Measurements from ENCODE around the gene EARS2. TPM values are rescaled to one million over a fixed set of nuclear protein-coding genes. Genes with fewer than 3 reads are reported as not detected.

The EARS2 gene
- total RNA-seq, 4 donors from 2014 or later = 18.0 to 81.8 (median 39.5) TPM

GRCh38 chr16:23510164-23510914, 46.8 kb downstream of the EARS2 start, which contains the start of gene GGA2:
Gene GGA2 (minus strand): TSS chr16:23510494. CDS start chr16:23510411, 83 bp downstream.
- TF ChIP-seq POLR2A (IDR thresholded peaks at IDR 0.05) = peak; percentile 91 to 94
- TF ChIP-seq CTCF (IDR thresholded peaks at IDR 0.05) = peak in 2 of 4 experiments; percentile 43 to 51
- Histone ChIP-seq H3K4me3 (peak within 1 kb of the TSS; percentile 43 to 99), H3K27ac (peak within 1 kb of the TSS; percentile 70 to 89), H3K27me3 (no peaks in the 10 kb centered on the region), H3K4me1 (peaks cover 0 to 6% of the 10 kb centered on the region in 2 donors), H3K9me3 (no peaks in the 10 kb centered on the region), H3K36me3 (no peaks in the 10 kb centered on the region)
- intact Hi-C loops (cut with DNase I; ENCODE audit: low total_unique reads) = no loop called here
- peak; percentile 81 to 90 for DNase-seq

- H3K4me3 ChIP-seq = peak overlapping the region; percentile 43 to 99
- H3K27ac ChIP-seq = peak overlapping the region; percentile 70 to 89
- no peaks in the 10 kb centered on the region for H3K27me3 ChIP-seq
- DNase-seq = peak; percentile 26 to 36
- H3K36me3 ChIP-seq = no peaks in the 10 kb centered on the region
- intact Hi-C loops (cut with DNase I; ENCODE audit: low total_unique reads) = no loop called here
- H3K9me3 ChIP-seq = no peaks in the 10 kb centered on the region
- no peak for TF ChIP-seq POLR2A (IDR thresholded peaks at IDR 0.05)
- H3K4me1 ChIP-seq = peaks cover 0 to 6% of the 10 kb centered on the region in 2 donors
Measured at GRCh38 chr16:23509782-23510163, 47.4 kb downstream of the EARS2 start.

GRCh38 chr16:23509441-23509754, 47.8 kb downstream of the EARS2 start:
- intact Hi-C loops (cut with DNase I; ENCODE audit: low total_unique reads) = no loop called here

GRCh38 chr16:23508589-23509440, 48.3 kb downstream of the EARS2 start:
- intact Hi-C loops (cut with DNase I; ENCODE audit: low total_unique reads) = no loop called here
- Histone ChIP-seq H3K27ac (peak overlapping the region; percentile 70 to 89), H3K9me3 (no peaks in the 10 kb centered on the region), H3K27me3 (no peaks in the 10 kb centered on the region), H3K36me3 (no peaks in the 10 kb centered on the region), H3K4me1 (peaks cover 0 to 6% of the 10 kb centered on the region in 2 donors), H3K4me3 (peak overlapping the region; percentile 43 to 99)
- DNase-seq = no peak
- TF ChIP-seq CTCF (IDR thresholded peaks at IDR 0.05) = no peak

More at GRCh38 chr16:23509441-23509754, 47.8 kb downstream of the EARS2 start:
- H3K27me3 ChIP-seq = no peaks in the 10 kb centered on the region
- H3K36me3 ChIP-seq = no peaks in the 10 kb centered on the region
- H3K4me3 ChIP-seq = peak overlapping the region; percentile 43 to 99
- H3K9me3 ChIP-seq = no peaks in the 10 kb centered on the region
- peak overlapping the region; percentile 70 to 89 for H3K27ac ChIP-seq
- no peak for DNase-seq
- TF ChIP-seq POLR2A (IDR thresholded peaks at IDR 0.05) (no peak), CTCF (IDR thresholded peaks at IDR 0.05) (no peak)
- H3K4me1 ChIP-seq = peaks cover 0 to 6% of the 10 kb centered on the region in 2 donors

- Histone ChIP-seq H3K36me3 (no peaks in the 10 kb centered on the region), H3K27me3 (no peaks in the 10 kb centered on the region), H3K9me3 (no peaks in the 10 kb centered on the region), H3K27ac (no peak overlapping the region), H3K4me1 (peaks cover 0 to 6% of the 10 kb centered on the region in 2 donors), H3K4me3 (no peak overlapping the region)
- no peak for TF ChIP-seq POLR2A (IDR thresholded peaks at IDR 0.05)
- TF ChIP-seq CTCF (IDR thresholded peaks at IDR 0.05) = no peak
- no peak for DNase-seq
- intact Hi-C loops (cut with DNase I; ENCODE audit: low total_unique reads) = no loop called here
Measured at GRCh38 chr16:23506606-23506994, 50.5 kb downstream of the EARS2 start.
